Fibroblast of skin of left biceps (primary cell): Measurements from ENCODE around the gene CISH.

Experiments
- DNase-seq, 2 experiments: peaks; one replicate each; pipeline ENCODE4 v3.0.0-alpha.2; 2013; ENCODE audit warnings: low read depth in 2 of 2

CISH gene

GRCh38 chr3:50612970-50613846 lies 1.6 kb upstream of the CISH start:
- DNase-seq: no peak

- DNase-seq: no peak
Measured at GRCh38 chr3:50612234-50612882, 784 bp upstream of the CISH start.

- DNase-seq: no peak
Measured at GRCh38 chr3:50610992-50611463, 546 bp downstream of the CISH start.

- no peak for DNase-seq
Measured at GRCh38 chr3:50610181-50610971, 1.2 kb downstream of the CISH start.

GRCh38 chr3:50609763-50610085 lies 1.9 kb downstream of the CISH start:
- no peak for DNase-seq

- no peak for DNase-seq
Measured at GRCh38 chr3:50609071-50609762, 2.4 kb downstream of the CISH start.

GRCh38 chr3:50608278-50608677 lies 3.3 kb downstream of the CISH start:
- no peak for DNase-seq

GRCh38 chr3:50607271-50608091 lies 4.1 kb downstream of the CISH start:
- DNase-seq: no peak

- no peak for DNase-seq
Measured at GRCh38 chr3:50606596-50606995, 5.0 kb downstream of the CISH start.

- no peak for DNase-seq
Measured at GRCh38 chr3:50605901-50606326, 5.7 kb downstream of the CISH start.

GRCh38 chr3:50604628-50605588 lies 6.7 kb downstream of the CISH start:
- no peak for DNase-seq

- no peak for DNase-seq
Measured at GRCh38 chr3:50604110-50604621, 7.4 kb downstream of the CISH start.

- DNase-seq: no peak
Measured at GRCh38 chr3:50603261-50604109, 8.1 kb downstream of the CISH start.

- no peak for DNase-seq
Measured at GRCh38 chr3:50602595-50603191, 8.9 kb downstream of the CISH start.

GRCh38 chr3:50600841-50601591 lies 10.6 kb downstream of the CISH start:
- peak; percentile 91 to 94 for DNase-seq

- no peak for DNase-seq
Measured at GRCh38 chr3:50600141-50600753, 11.3 kb downstream of the CISH start.

- DNase-seq: no peak
Measured at GRCh38 chr3:50599716-50600118, 11.9 kb downstream of the CISH start.
